Loucy (cell line): ENCODE results near the gene RBM3.

Experiments used
- H2AFZ ChIP-seq: fragments of 200-600 bp; sonication (generic); 2 replicates; pipeline ENCODE4 v1.6.0; 2016; ENCODE audit warnings: antibody characterized with exemption, mild to moderate bottlenecking, low read length, moderate library complexity
- H3F3A ChIP-seq: fragments of 200-600 bp; 2 replicates; pipeline ENCODE4 v1.6.0; 2016; ENCODE audit warnings: antibody characterized with exemption, low read depth, mild to moderate bottlenecking
- H3K27me3 ChIP-seq: fragments of 200-600 bp; sonication (generic); 2 replicates; pipeline ENCODE4 v1.6.1; 2014; ENCODE audit warnings: low read length, mild to moderate bottlenecking; ENCODE audit not compliant: insufficient read depth, poor library complexity, severe bottlenecking
- H3K36me3 ChIP-seq: fragments of 200-600 bp; sonication (generic); 2 replicates; pipeline ENCODE4 v1.6.1; 2016; ENCODE audit warnings: low read length; ENCODE audit not compliant: insufficient read depth
- H3K4me1 ChIP-seq: fragments of 200-600 bp; sonication (generic); 2 replicates; pipeline ENCODE4 v1.5.1; 2014; ENCODE audit warnings: low read length, mild to moderate bottlenecking; ENCODE audit not compliant: insufficient read depth, poor library complexity, severe bottlenecking
- H3K4me2 ChIP-seq: fragments of 200-600 bp; sonication (generic); 2 replicates; pipeline ENCODE4 v1.6.0; 2014; ENCODE audit warnings: antibody characterized with exemption, low read length, low read depth, mild to moderate bottlenecking; ENCODE audit not compliant: poor library complexity, severe bottlenecking
- H3K4me3 ChIP-seq: fragments of 200-600 bp; sonication (generic); 2 replicates; pipeline ENCODE4 v1.5.1; 2014; ENCODE audit warnings: low read length, mild to moderate bottlenecking, mixed read lengths; ENCODE audit not compliant: poor library complexity, severe bottlenecking
- H3K79me2 ChIP-seq: fragments of 200-600 bp; sonication (generic); 2 replicates; pipeline ENCODE4 v1.6.1; 2014; ENCODE audit warnings: low read length; ENCODE audit not compliant: insufficient read depth
- H3K9ac ChIP-seq: fragments of 200-600 bp; sonication (generic); 2 replicates; pipeline ENCODE4 v1.6.0; 2014; ENCODE audit warnings: mild to moderate bottlenecking, low read depth, low read length, moderate library complexity; ENCODE audit not compliant: poor library complexity, severe bottlenecking
- H3K9me2 ChIP-seq: fragments of 200-600 bp; sonication (generic); replicated peaks from 2 replicates; pipeline ENCODE4 v1.6.1; 2016; ENCODE audit warnings: low read depth, low read length, mixed read lengths
- H3K9me3 ChIP-seq: fragments of 200-600 bp; sonication (generic); 2 replicates; pipeline ENCODE4 v1.6.1; 2014; ENCODE audit warnings: mild to moderate bottlenecking, antibody characterized with exemption, low read length, low read depth; ENCODE audit not compliant: insufficient read depth
- H4K20me1 ChIP-seq: fragments of 200-600 bp; sonication (generic); 2 replicates; pipeline ENCODE4 v1.6.0; 2014; ENCODE audit warnings: antibody characterized with exemption, low read length, mild to moderate bottlenecking; ENCODE audit not compliant: insufficient read depth, poor library complexity, severe bottlenecking
- CTCF ChIP-seq: fragments of 200-600 bp; sonication (generic); conservative IDR thresholded peaks from 2 replicates; pipeline ENCODE4 v1.5.1; 2014; ENCODE audit warnings: mild to moderate bottlenecking, antibody characterized with exemption, low read length
- EZH2phosphoT487 ChIP-seq: fragments of 200-600 bp; IDR thresholded peaks from 2 replicates; pipeline ENCODE4 v1.6.1; 2018; ENCODE audit warnings: antibody characterized with exemption, mild to moderate bottlenecking, moderate library complexity, borderline replicate concordance

Gene RBM3

GRCh38 chrX:48626401-48627298, 52.4 kb downstream of the RBM3 start:
- H3K4me3 ChIP-seq = no peak overlapping the region
- no peak overlapping the region for H2AFZ ChIP-seq
- H4K20me1 ChIP-seq = no peaks in the 10 kb centered on the region
- no peak overlapping the region for H3K9ac ChIP-seq
- H3K4me2 ChIP-seq = no peak overlapping the region
- no peaks in the 10 kb centered on the region for H3K27me3 ChIP-seq
- no peaks in the 10 kb centered on the region for H3K36me3 ChIP-seq
- H3K9me2 ChIP-seq = no peaks in the 10 kb centered on the region
- no peaks in the 10 kb centered on the region for H3K4me1 ChIP-seq
- TF ChIP-seq CTCF (no peak), EZH2phosphoT487 (no peak)
- no peaks in the 10 kb centered on the region for H3K9me3 ChIP-seq
- no peaks in the 10 kb centered on the region for H3F3A ChIP-seq
- no peaks in the 10 kb centered on the region for H3K79me2 ChIP-seq
